LoVo (cell line): Measurements from ENCODE around the gene MORN1.
"Not testable (repeated sequence)": the region's sequence is repeated elsewhere in the genome, so short reads cannot be mapped to it uniquely, and the experiment has no call there.

Source experiments
- DNase-seq: peaks from one replicate; pipeline ENCODE4 v3.0.0-alpha.2; 2016; ENCODE audit warnings: low spot score

MORN1 gene

DNA sequence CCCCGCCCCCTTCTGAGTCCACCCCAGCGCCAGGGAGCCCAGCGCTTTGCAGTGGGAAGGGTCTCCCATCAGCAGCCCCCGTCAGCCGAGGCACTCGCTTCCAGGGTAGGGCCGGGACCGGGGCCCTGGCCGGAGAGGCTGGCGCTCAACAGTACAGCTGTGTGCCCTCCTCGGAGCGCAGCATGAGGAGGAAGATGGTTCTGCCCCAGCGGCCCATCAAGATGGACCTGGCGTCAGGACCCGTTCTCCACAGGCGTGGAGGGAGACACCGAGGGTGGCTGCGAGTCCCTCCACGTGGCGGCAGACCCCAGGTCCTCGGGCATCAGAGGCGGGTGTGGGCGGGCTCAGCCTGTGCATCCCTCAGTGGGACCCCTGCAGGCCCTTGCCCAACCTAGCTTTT is 54.3 kb downstream of the MORN1 start:
- no peak for DNase-seq

DNA sequence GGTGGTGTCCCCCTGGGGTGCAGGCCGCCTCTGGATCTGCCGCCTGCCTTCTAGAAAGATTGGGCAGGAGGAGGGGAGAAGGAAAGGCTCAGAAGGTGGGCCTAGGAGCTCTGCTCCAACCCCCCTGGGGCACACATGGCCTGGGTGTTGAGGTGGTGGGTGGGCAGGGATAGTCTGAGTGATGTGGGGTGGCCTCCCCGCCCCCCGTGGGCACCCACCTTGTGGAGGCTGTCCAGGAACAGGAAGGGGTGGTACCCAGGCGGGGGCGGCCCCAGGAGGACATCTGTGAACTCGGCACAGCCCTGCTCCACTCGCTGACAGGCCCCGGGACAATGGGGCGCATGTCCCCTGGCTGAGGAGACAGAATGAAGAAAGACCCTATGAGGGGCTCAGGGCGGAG is 54.9 kb downstream of the MORN1 start:
- DNase-seq = no peak

DNA sequence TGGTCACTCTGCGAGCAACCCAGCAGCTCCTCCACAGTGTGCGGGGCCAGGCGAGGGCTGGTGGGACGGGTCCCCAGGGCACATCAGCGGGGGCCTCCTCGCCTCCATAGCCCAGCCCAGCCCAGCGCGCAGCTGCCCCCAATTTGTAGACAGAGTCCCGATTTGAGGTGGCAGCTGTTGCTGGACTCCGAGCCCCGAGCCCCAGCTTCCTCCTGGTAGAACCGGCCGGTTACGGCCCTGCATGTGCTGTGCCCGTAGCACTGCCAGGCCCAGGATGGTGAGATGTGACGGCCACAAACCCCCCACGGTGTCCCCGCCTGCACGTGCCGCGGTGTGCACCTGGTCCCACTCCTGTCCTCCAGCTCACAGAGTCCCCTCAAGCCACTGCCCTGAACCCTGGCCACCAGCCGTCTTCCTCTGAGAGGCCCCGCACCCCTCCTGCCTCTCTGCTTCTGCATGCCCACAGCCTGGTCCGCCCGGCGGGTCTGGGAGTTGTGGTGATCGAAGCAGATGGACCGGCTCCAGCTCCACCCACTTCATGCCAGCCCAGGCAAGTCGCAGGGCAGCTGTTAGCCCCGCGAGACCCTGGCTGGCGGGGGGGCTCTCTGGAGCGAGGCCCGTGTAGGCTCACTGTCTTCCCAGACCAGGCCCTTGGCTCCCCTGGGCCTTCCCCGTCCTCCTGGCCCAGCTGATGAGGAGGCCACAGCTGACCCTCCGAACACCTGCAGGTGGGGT is 55.5 kb downstream of the MORN1 start:
- DNase-seq = no peak

DNA sequence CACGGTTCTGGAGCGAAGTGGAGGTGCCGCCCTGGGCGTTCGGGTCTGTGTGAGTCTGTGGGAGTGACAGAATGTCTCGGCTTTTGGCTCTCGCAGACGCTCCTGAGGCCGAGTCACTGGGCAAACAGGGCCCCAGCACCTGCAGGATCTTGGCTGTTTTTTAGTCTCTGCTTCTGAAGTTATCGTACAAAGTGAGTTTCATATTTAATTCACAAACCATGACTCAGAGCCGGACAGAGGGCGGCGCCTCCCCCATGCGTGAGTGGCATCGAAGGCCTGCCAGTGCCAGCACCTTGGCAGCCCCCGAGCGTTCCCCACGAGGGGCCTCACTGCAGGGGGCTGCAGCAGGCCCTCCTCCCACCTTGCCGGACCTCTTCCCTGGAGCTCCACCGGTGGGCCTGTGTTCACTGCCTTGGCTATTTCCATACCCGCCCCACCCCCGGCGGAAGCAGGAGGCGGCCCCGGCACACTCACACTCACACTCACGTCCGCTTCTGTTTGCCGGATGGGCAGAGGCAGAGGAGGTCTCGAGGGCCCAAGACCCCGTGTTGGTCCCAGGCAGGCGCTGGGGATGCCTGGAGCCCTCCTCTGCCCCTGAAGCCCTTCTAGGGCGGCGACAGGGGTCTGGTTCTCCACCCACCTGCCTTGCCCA is 56.3 kb downstream of the MORN1 start:
- DNase-seq = no peak

DNA sequence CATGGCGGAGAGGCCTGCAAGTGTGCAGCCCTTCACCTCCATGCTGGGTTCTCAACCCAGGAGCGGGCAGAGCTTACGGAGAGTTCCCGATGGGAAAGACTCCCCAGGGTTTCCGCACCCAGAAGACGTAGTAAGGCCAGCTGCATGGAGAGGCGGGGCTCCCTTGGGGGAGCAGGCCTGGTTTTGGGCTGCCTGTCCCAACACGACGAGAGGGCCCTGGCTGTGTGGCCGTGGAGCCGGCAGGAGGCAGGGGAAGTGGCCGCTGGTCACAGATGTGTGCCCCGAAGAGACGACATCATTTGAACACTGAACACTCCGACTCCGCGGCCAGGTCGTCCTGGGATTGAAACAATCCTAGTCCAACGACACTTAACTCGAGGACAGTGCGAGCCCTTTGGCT is 57.0 kb downstream of the MORN1 start:
- DNase-seq = no peak

DNA sequence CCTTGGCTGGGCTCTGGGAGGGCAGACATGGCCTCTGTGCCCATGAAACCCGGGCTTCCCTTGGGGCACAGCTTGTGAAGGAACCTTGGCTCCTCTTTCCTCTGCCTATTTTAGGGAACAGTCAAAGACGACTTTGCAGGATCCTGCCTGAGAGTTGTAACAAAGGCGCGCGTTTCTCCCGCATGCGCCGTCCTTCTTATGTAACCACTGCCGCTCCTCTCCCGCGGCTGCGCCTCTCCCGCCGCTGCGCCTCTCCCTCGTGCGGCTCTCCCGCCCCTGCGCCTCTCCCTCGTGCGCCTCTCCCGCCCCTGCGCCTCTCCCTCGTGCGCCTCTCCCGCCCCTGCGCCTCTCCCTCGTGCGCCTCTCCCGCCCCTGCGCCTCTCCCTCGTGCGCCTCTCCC is 59.8 kb downstream of the MORN1 start:
- DNase-seq = not testable (repeated sequence)

DNA sequence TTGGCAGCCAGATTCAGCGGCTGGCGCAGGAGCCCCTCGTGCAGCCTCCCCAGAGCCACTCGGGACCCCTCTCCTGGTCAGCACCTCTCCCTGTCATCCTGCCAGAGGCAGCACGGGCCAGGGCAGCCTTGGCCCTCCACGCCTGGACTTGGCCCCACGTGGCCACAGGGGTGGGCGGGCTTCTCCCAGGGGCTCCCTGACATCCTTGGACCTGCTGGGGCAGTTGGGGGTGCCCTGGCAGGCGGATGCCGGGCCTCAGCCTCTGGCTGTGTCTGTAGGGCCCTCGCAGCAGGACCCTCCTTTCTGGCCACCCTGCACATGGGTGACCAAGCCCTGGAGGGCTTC is 60.2 kb downstream of the MORN1 start:
- no peak for DNase-seq

DNA sequence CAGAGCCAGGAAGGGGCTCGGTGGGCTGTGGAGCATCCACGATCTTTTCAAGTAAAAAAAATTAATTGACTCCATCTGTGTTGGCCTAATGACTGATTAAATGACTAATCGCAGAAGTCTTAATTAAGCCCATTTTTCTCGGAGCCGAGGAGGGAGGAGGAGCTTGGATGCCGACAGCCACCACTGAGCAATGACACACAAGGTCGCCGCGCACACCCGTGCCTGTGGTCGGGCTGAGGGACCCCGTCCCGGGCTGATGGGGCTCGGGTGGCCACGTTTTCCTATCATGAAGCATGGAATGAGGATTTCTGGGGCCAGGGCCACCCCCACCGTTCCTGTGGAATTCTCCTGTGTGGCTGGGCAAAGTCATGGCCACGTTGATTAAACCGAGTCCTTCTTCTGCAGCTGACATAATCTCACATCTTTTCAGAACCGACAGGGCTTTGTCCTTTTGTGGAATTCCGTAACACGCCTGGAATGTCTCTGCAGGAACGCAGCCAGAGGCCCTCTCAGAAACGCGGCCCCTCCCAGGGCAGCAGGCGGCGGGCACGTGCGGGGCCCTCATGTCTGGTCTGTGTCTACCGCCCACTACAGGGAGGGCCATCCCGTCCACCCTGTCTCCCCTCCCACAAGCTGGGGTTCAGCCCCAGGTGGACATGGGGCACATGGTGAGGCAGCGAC is 60.7 kb downstream of the MORN1 start:
- DNase-seq = no peak

DNA sequence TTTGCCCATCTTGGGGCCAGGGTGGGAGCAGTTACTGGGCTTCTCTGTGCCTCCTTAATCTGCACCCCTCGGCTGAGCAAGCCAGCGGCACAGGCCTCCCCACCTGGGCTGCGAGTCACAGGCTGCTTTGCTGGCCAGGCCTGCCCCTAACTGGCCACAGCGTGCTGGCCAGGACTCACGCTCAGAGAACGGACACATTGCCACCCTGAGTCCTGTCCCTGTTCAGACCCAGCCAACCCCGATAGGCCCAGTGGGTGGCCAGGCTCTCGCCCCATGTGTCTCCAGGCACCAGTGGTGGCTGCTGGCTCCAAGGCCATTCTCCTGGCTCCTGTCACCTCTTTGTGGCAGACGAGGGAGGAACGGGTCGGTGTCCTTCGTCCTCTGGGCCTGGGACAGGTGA is 61.3 kb downstream of the MORN1 start:
- DNase-seq = no peak

DNA sequence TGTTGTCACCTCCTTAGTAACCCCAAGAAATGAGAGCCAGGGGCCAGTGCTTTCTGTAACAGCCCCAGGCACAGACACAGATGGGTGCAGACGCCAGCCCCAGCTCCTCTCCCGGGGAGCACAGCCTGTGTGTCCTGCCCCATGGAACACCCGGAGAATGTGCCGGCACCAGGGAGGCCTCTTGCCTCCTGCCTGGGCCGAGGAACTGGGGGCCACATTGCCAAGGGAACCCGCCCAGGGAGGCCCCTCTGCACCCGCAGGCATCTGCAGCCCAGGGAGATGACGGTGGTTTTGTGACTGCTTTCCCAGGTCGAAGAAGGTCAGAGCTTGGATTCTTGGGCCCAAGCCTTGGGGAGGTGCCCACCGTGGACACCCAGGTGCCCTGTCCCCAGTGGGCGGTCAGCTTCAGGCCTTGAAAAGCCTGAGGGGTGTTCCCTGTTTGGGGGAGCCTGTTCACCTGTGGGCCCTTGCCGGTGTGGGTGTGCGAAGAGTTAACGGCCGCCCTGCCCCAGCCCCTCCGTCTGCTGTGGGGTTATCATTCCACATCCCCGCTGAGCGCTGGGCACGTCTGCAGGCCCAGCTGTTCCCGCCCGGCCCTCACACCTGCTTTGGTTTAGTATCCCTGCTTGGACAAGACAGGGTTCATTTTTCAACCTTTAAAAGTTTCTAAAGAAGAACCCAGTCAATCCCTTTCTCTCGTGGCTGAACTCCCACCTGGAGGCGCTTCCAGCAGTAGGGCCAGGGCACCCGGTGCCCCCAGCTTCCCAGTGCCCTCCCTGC is 62.5 kb downstream of the MORN1 start:
- no peak for DNase-seq

DNA sequence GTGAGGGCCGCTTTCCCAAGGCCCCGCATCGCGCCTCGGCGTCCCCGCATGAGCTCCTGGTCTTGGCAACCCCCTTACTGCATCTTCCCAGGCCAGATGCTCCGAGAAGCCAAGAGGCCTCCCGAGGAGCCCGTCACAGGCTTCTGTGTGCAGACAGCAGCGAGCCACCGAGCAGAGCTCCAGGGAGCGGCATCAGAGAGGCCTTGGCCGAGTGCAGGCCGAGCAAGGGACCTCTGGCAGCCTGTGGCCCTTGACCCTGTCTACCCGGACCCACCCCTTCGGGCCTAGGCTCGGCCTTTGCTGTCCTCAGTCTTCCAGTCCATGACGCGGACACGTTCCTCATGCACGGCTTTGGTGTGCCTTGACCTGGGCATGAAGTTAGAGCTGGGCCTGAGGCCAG is 63.5 kb downstream of the MORN1 start:
- DNase-seq = no peak

DNA sequence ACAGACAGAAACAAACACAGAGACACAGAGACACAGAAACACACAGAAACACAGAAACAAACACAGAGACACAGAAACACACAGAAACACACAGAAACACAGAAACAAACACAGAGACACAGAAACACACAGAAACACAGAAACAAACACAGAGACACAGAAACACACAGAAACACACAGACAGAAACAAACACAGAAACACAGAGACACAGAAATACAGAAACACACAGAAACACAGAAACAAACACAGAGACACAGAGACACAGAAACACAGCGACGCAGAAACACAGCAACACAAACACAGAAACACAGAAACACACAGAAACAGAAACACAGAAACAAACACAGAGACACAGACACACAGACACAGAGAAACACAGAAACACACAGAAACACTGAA is 64.2 kb downstream of the MORN1 start:
- DNase-seq = not testable (repeated sequence)

DNA sequence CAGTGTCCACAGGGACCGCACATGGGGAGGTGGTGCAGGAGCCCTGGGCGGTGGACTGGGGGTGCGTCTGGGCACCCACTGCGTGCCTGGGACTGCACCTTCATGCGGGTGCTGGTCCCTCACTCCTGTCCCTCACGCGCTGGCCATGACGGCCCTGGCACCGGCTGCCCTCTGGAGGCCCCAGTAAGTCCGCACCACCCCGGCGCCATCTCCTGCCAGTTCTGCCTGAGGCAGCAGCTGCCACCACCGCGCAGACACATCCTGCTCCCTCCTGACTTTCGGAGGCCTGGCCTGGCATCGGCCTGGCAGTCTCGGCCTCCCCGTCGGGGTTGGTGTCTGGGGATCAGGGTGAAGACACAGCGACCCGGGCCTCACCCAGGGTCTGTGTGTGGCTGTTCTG is 64.8 kb downstream of the MORN1 start:
- no peak for DNase-seq

DNA sequence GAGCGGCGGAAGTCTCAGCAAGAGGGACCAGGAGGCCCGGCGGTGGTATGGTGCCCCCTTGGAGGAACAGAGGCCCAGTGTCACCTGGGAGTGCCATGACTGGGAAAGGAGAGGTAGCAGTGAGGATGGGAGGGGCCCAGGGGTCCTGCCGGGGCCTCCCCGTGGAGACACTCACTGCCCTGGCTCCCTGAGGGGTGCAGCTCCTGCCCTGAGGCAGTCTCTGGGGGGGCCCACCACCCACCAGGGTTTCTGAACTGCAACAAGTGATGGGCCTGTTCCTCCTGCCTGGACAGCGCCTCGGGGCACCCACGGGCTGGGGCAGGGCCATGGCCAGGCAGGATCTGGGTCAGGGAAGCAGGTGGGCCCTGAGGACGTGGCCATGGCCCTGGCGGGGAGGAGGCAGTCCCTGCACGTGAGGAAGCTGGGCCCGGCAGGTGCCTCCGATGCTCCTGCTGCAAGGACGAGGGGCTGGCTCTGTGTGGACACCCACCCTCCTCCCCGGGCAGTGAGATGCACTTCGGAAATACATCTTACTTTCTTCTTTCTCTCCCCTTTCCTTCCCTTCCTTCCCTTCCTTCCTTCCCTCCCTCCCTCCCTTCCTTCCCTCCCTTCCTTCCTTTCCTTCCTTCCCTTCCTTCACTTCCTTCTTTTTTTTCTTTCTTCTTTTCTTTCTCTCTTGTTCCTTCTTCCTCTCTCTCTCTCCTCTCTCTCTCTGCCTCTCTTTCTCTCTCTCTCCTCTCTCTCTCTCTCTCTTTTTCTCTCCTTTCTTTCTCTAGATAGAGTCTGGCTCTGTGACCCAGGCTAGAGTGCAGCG is 66.6 kb downstream of the MORN1 start:
- no peak for DNase-seq

DNA sequence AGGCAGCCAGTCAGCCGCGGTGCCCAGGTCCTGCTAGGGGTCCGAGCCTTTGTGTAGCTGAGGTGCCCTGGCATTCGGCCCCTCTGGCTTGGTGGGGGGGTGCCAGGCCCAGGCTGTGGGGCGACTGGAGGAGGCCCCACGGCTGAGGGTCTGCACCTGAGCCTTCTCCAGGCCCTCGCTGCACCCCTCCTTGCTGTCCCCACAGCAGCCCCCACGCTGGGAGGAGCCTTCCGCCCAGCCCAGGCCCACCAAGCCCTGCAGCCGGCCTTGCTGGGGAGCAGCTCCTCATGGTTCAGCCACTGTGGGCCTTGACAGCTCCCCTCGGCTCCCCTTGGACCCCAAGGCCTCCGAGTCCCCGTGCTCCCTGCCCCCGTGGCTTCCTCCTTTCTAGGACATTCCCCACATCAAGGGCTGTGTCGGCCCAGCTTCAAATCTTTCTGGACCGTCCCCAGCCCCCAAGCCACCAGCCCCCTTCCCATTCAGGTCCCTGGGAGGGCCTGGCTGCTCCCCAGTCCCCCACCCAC is 67.8 kb downstream of the MORN1 start:
- DNase-seq = no peak

DNA sequence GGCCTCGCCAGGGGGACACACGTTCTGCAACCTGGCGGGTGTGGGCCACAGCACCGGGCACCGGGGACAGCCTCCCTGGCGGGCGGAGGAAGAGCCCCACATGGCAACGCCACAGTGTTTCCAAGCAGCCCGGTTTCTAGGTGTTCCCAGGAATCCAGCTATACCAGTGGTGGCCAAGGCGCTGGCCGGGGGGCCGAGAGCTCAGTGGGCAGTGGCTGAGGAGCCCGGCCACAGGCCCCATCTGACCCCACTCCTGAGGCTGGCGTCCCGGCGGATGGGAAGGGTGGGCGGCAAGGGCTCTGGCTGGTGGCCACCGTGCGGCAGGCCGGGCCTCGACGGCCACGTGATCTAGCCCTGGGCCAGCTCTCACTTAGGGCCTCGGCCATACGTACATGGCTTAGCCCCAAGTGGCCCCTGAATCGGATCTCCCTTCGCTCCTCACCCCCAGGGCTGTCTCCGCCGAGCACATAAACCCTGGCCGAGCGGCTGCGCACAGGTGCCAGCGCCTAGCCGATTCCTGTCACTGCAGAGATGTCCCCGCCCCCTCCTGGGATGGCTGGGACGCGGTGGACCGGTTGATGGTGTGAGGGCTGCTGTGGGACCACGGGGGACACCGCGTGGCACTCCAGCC is 68.7 kb downstream of the MORN1 start:
- DNase-seq = no peak

DNA sequence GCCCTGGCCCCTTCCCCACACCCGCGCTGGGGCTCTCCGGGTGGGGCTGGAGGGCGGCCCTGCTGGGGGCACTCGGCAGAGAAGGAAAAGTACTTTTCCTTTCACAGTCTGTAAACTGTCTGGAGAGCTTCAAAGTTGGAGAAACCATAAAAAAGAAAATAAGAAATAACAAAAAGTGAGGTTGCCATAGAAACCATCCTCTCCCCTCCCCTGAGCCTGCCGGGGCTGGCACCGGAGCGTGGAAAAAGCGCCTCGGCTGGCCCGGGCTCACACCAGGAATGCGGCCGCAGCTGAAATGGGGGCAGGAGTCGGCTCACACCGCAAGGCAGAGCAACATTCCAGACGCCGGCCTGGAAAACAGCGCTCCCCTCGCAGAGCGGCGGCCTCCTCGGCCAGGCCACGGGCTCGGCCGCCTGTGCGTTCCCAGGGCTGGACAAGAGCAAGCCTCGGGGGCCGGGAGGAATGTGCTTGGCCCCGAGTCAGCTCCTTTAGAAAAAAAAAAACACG is 69.2 kb downstream of the MORN1 start:
- no peak for DNase-seq

DNA sequence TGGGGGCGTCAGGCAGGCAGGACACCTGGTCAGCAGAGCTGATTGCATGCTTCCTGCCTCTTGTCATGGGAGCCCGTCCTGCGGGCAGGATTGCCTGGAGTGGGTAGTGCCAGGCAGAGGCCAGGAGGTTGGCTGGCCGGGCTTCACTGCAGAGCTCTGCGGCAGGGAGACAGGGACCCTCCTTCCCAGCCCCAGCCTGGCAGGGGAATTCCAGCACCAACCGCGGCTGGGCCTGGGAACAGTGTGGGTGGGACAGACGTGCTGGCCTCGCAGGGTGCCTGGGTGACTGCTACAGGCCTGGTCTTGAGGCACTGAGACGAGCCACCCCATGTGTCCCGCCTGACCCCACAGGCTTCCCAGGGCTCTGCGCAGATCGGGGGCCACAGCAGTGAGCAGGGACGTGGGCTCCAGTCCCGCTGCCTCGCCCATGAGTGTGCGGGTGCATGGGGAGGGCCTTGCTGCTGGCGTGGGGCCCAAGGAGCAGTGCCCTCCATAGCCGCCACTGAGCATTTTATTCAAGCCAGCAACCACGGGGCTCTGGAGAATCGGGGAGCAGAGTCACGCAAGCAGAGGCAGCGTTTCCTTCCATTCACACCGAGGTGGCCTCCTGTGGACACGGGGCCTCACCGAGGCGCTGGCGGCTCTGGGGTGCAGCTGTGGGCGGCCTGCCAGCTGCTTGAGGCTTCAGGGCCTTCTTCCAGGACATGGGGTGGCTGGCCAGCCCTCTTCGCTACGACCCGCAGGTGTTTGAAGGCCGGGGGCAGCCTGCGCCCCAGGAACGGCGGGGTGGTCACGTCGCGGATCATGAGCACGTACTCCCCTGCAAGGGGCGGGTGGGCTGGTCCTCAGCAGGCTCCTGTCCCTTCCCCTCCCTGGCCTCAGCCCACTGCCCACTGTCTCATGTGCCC is 70.3 kb downstream of the MORN1 start:
- DNase-seq = no peak

DNA sequence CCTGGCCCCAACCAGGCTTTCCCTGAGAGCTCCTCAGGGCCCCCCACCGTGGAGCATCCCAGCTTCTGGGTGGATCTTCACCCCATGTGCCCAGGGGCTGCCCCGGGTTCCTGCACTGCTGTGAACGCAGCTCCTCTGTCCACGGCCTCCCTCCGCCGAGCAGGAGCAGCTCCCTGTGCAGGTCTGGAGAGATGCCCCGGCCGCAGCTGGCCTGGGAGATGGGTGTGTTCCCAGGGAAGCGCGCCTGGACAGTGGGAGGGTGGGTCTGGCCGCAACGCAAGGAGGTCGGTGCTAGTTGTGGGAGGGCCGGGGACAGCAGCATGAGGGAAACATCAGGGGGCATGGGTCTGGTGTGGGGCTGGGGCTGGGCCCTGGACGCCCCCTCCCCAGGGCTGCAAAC is 71.3 kb downstream of the MORN1 start:
- DNase-seq = no peak

DNA sequence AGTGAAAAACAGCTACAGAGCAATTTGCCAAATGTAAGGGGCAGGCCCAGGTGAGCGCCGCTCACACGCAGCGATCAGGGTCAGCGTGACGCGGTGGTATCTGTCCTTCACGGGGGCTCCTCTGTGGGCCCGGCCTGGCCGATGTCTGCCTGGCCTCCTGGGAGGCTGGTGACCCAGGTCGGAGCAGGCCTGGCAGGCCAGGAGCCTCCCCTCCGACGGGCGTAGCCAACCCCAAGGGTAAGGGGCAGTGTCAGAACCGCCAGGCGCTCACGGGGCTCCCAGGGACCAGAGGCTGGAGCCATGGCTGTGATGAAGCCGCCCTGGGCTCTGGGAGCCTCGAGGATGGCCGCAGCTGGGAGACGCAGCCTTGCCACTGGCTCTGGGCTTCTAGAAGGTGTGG is 72.1 kb downstream of the MORN1 start:
- no peak for DNase-seq
